Rectal smooth muscle tissue (tissue), 1 donor: Measurements from ENCODE around the gene CASR.

Experiments
- H3K27ac ChIP-seq: one replicate; pipeline ENCODE4 v1.7.0; 2013; ENCODE audit warnings: low read depth, low read length, inconsistent platforms
- H3K27me3 ChIP-seq: one replicate; pipeline ENCODE4 v1.7.0; 2013; ENCODE audit warnings: low read length; ENCODE audit not compliant: control insufficient read depth, insufficient read depth
- H3K36me3 ChIP-seq: one replicate; pipeline ENCODE4 v1.7.0; 2013; ENCODE audit warnings: low read length; ENCODE audit not compliant: control insufficient read depth, insufficient read depth
- H3K4me1 ChIP-seq: one replicate; pipeline ENCODE4 v1.7.0; 2013; ENCODE audit warnings: low read length; ENCODE audit not compliant: control insufficient read depth, insufficient read depth
- H3K4me3 ChIP-seq: one replicate; pipeline ENCODE4 v1.7.0; 2013; ENCODE audit warnings: low read length
- H3K9ac ChIP-seq: one replicate; pipeline ENCODE4 v1.7.0; 2013; ENCODE audit warnings: low read length

CASR gene

GRCh38 chr3:122324871-122325323, 141.4 kb downstream of the CASR start, which contains the start of gene CSTA:
CSTA (plus strand) TSS chr3:122325248; CDS start chr3:122325293, 45 bp downstream.
- Histone ChIP-seq H3K9ac (no peak within 1 kb of the TSS), H3K27me3 (no peaks in the 10 kb centered on the region), H3K4me1 (no peaks in the 10 kb centered on the region), H3K36me3 (no peaks in the 10 kb centered on the region), H3K27ac (no peak within 1 kb of the TSS), H3K4me3 (no peak within 1 kb of the TSS)

GRCh38 chr3:122325769-122326168, 142.3 kb downstream of the CASR start:
- Histone ChIP-seq H3K36me3 (no peaks in the 10 kb centered on the region), H3K27me3 (no peaks in the 10 kb centered on the region), H3K4me3 (no peak overlapping the region), H3K27ac (no peak overlapping the region), H3K9ac (no peak overlapping the region), H3K4me1 (no peaks in the 10 kb centered on the region)

- no peaks in the 10 kb centered on the region for H3K36me3 ChIP-seq
- H3K27ac ChIP-seq, result no peak overlapping the region
- no peaks in the 10 kb centered on the region for H3K4me1 ChIP-seq
- H3K4me3 ChIP-seq, result no peak overlapping the region
- no peaks in the 10 kb centered on the region for H3K27me3 ChIP-seq
- no peak overlapping the region for H3K9ac ChIP-seq
Observed at GRCh38 chr3:122331886-122332285, 148.4 kb downstream of the CASR start.

GRCh38 chr3:122332551-122332950, 149.1 kb downstream of the CASR start:
- Histone ChIP-seq H3K4me1 (no peaks in the 10 kb centered on the region), H3K27ac (no peak overlapping the region), H3K4me3 (no peak overlapping the region), H3K36me3 (no peaks in the 10 kb centered on the region), H3K27me3 (no peaks in the 10 kb centered on the region), H3K9ac (no peak overlapping the region)
